Muscle layer of duodenum (tissue), 2 donors: ENCODE measurements around the gene PNCK.
A peak's percentile ranks its signal among the peaks of the same experiment; 100 is the strongest.
"Not testable (repeated sequence)": the region's sequence is repeated elsewhere in the genome, so short reads cannot be mapped to it uniquely, and the experiment has no call there.

Experiments
- H3K27ac ChIP-seq: one replicate; pipeline ENCODE4 v1.7.0; 2013; ENCODE audit warnings: mild to moderate bottlenecking, low read length
- H3K27me3 ChIP-seq: one replicate; pipeline ENCODE4 v1.7.0; 2013; ENCODE audit warnings: low read depth, mild to moderate bottlenecking, control low read depth, low read length
- H3K36me3 ChIP-seq, 2 donors: one replicate each; pipeline ENCODE4 v1.7.0; 2013; ENCODE audit warnings: low read length in 2 of 2, control low read depth in 1 of 2, mild to moderate bottlenecking in 1 of 2; ENCODE audit not compliant: insufficient read depth in 2 of 2, control insufficient read depth in 1 of 2
- H3K4me1 ChIP-seq, 2 donors: one replicate each; pipeline ENCODE4 v1.7.0; 2013; ENCODE audit warnings: low read length in 2 of 2, mild to moderate bottlenecking in 2 of 2, control low read depth in 1 of 2, moderate library complexity in 1 of 2; ENCODE audit not compliant: insufficient read depth in 2 of 2, control insufficient read depth in 1 of 2
- H3K4me3 ChIP-seq, 2 donors: one replicate each; pipeline ENCODE4 v1.7.0; 2013; ENCODE audit warnings: low read length in 2 of 2, low read depth in 1 of 2, mild to moderate bottlenecking in 1 of 2
- H3K9me3 ChIP-seq, 2 donors: one replicate each; pipeline ENCODE4 v1.7.0; 2013; ENCODE audit warnings: low read length in 2 of 2, control low read depth in 1 of 2, mild to moderate bottlenecking in 1 of 2; ENCODE audit not compliant: control insufficient read depth in 1 of 2
- donor health status: healthy.

Gene PNCK

DNA sequence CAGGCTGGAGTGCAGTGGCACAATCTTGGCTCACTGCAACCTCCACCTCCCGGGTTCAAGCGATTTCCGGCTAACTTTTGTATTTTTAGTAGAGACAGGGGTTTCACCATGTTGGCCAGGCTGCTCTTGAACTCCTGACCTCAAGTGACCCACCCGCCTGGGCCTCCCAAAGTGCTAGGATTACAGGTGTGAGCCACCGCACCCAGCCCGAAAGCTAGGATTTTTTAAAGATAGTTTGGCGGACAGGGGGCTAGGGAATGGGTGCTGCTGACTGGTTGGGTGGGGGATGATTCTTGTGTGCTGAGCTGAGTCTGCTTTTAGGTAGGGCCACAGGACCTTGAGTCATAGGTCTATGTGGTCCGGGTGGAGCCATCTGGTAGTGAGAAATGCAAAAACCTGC lies 9.9 kb upstream of the PNCK start:
- H3K4me1 ChIP-seq, H3K27ac ChIP-seq, H3K4me3 ChIP-seq, H3K27me3 ChIP-seq, H3K36me3 ChIP-seq, H3K9me3 ChIP-seq: not testable (repeated sequence)

DNA sequence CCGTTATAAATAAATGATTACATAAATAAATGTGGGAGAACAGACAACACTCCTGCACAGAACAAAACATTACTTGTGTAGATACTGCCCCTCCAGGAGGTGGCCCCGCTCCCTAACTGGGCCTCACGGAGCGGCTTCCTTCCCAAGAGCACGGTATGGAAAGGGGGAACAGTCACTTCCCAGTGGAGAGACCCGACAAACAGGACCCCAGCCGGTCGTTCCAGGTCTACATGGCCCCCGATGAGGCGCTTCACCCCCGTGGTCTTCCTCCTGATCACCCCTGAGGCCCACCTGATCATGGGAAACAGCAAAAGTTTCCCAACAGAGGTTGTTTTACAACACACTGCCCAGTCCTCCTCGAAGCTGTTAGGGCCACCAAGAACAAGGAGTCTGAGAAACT lies 7.6 kb upstream of the PNCK start:
- Histone ChIP-seq H3K4me3 (no peak overlapping the region), H3K36me3 (no peaks in the 10 kb centered on the region), H3K27me3 (no peaks in the 10 kb centered on the region), H3K4me1 (no peaks in the 10 kb centered on the region), H3K27ac (no peak overlapping the region), H3K9me3 (no peaks in the 10 kb centered on the region)

DNA sequence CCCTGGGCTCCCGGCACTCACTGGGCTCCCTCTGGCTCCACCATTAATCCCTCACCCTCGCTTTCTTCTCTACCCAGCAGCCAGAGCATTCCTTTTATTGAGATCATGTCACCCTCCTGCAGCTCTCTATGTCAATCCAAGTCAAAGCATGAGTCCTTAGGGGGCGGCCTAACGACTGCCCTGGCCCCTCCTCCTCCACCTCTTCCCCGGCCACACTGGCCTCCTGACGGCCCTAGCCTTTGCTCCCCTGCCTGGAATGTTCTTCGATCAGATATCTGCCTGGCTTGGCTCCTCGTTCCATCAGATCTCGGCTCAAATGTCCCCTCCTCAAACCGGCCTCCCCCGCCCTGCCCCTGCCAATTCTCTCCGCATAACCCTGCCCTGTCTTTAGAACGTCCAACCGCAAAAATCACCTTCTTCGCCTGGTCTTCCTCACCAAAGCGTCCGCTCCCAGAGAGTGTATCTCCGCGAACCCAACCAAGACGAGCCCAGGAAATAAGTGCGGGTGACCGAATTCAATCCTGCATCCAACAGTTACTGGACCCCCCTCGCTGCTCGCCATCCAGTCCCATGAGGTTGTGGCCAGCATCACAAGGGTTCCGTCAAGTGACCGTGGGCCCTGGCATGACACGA lies 722 bp upstream of the PNCK start:
- Histone ChIP-seq H3K36me3 (no peaks in the 10 kb centered on the region), H3K4me3 (no peak overlapping the region), H3K9me3 (no peaks in the 10 kb centered on the region), H3K27me3 (no peaks in the 10 kb centered on the region), H3K27ac (no peak overlapping the region), H3K4me1 (no peaks in the 10 kb centered on the region)

DNA sequence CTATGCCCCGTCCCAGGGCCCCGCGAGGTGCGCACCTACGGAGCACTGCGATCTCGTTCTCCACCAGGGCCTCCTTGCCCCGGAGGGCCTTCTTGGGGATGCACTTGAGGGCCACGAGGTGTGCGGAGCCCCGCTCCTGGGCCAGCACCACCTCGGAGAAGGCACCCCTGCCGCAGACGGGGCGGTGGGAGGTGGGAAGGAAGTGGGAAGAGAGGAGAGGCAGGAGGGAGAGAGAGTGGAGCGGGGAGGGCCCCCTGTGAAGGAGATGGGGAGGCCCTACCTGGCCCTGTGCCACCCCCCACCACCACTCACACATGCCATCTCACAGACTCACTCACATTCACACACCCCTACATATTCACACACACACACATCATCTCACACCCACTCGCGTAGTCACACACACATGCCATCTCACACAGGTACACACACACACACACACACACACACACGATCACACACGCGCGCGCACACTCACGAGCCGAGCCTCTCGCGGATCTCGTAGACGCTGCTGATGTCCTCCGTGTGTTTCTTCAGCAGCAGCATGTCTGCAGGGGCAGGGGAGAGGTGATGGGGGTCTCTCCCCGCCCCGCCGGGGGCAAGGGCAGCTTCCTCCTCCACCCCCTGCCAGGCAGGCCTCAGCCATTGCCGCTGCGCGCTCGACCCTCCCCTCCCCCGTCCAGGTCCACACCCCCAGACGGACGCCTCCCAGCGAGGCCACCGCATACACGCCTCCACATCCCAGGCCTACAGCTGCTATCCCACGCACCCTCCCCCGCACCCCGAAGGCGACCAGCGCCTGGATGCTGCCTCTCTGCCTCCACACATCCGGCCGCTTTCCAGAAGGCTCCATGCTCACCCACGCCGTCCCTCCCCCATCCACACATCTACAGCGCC lies 834 bp downstream of the PNCK start:
- H3K27ac ChIP-seq, result no peak overlapping the region
- H3K4me1 ChIP-seq, result peaks cover 0 to 5% of the 10 kb centered on the region in 2 donors
- no peaks in the 10 kb centered on the region for H3K27me3 ChIP-seq
- H3K36me3 ChIP-seq, result no peaks in the 10 kb centered on the region
- no peaks in the 10 kb centered on the region for H3K9me3 ChIP-seq
- peak overlapping the region in 1 of 2 donors; percentile 38 for H3K4me3 ChIP-seq

DNA sequence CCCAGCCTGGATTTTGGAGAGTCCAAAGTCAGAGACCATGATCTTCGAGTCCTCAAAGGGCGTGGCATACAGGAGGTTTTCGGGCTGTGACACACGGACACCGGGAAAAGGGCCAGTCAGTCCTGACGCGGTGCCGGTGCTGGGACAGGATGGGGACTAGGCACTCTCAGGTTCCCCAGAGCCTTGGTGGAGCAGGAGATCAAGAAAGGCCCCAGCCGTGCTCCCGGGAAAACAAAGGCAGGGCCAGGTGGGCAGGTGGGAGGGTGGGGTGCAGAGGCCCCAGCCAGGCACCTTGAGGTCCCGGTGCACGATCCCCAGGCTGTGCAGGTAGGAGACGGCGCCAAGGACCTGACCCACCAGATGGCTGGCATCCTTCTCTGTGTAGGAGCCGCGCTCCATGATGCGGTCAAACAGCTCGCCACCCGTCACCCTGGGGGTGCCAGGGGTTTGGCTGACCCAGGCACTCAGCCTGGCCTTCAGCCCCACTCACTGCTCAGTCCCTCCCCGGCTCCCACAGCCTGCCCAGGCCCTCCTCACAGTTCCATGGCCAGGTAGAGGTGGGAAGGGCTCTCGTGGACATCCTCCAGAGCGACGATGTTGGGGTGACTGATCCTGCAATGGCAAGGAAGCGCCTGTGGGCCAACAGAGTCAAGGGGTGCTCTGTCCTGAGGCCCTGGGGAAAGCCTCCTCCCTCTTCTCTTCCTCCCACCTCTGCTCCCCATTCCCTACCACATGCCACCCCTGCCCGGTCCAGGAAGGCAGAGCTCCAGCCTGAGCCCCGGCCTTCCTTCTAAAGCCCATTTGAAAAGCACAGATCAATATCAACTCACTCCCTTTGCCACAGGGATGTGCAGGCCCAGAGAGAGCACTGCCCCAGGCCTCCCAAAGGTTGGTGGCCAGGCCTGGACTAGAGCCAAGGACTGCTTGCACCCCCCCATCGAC lies 1.8 kb downstream of the PNCK start:
- Histone ChIP-seq H3K27ac (no peak overlapping the region), H3K4me3 (no peak overlapping the region), H3K27me3 (no peaks in the 10 kb centered on the region), H3K36me3 (no peaks in the 10 kb centered on the region), H3K9me3 (no peaks in the 10 kb centered on the region), H3K4me1 (peaks cover 0 to 5% of the 10 kb centered on the region in 2 donors)

DNA sequence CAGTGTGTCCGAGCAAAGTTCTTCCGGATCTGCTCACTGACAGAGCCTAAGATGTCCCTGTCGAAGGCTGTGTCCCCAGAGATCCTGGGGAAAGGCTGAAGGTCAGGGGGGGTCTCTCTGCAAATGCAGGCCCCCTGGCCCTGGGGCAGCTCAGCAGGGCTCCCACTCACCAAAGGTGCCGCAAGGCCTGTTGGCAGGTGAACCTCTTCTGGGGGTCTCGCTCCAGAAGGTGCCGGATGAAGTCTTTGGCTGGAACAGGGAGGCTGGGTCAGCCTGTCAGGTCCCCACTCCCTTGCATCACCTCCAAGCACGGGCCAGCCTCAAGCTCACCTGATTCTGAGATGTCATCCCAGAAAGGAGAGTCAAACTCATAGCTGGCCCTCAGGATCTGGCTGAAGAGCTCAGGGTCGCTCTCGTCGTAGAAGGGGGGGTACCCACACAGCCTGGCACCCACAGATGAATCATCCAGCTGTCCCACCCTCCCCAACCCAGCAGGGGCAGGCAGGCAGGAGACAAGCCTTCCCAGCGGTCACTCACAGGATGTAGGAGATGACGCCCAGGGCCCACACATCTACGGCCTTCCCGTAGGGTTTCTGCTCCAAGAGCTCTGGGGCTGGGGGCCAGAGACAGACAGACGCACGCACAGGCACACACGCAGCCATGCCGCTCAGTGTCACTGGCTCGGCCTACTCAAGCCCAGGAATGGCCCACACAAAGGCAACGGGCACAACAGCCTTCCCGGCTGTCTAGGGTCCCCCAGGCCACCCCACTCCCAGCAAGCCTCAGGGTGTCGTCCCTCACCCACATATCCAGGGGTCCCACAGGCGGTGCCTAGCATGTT lies 2.6 kb downstream of the PNCK start:
- Histone ChIP-seq H3K4me1 (peaks cover 0 to 5% of the 10 kb centered on the region in 2 donors), H3K27ac (no peak overlapping the region), H3K36me3 (no peaks in the 10 kb centered on the region), H3K4me3 (no peak overlapping the region), H3K9me3 (no peaks in the 10 kb centered on the region), H3K27me3 (no peaks in the 10 kb centered on the region)

DNA sequence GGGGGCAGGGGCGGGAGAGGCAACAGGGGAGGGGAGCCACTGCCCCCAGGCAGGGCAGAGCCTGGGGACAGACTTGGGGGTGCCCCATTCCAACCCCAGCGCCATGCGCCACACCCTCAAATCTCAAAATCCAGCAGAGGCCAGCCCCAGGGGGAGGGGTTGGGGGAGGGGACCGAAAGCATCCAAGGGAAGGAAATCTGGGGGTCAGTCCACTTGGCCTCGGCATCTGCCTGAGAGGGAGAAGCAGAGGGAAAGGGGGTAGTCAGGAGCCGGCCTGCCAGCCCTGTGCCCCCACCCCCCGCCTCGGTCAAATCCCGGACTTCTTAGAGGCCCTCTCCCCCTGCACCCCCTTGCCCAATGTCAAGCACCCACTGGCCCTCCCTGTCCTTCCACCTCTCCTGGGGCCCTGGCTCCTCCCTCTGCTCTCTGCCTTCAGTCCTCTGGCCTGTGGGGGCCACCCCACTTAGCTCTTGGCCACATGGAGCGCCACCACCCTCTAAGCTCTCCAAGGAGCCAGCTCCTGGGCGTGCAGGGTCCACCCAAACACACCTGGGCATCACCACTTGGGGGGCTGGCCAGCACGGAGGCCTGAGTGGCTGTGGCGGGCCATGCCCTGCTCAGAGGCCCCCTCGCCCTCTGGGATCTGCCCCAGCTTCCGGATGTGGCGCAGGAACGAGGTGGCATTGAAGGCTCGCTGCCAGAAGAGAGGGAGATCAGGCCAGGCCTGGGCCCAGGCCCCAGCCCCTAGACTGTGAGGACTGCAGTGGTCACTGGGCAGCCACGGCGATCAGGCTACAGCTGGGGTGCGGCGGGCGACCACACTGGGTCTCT lies 3.5 kb downstream of the PNCK start:
- H3K27me3 ChIP-seq, result no peaks in the 10 kb centered on the region
- no peaks in the 10 kb centered on the region for H3K9me3 ChIP-seq
- no peaks in the 10 kb centered on the region for H3K36me3 ChIP-seq
- H3K4me1 ChIP-seq, result peaks cover 0 to 5% of the 10 kb centered on the region in 2 donors
- no peak overlapping the region for H3K27ac ChIP-seq
- no peak overlapping the region for H3K4me3 ChIP-seq

DNA sequence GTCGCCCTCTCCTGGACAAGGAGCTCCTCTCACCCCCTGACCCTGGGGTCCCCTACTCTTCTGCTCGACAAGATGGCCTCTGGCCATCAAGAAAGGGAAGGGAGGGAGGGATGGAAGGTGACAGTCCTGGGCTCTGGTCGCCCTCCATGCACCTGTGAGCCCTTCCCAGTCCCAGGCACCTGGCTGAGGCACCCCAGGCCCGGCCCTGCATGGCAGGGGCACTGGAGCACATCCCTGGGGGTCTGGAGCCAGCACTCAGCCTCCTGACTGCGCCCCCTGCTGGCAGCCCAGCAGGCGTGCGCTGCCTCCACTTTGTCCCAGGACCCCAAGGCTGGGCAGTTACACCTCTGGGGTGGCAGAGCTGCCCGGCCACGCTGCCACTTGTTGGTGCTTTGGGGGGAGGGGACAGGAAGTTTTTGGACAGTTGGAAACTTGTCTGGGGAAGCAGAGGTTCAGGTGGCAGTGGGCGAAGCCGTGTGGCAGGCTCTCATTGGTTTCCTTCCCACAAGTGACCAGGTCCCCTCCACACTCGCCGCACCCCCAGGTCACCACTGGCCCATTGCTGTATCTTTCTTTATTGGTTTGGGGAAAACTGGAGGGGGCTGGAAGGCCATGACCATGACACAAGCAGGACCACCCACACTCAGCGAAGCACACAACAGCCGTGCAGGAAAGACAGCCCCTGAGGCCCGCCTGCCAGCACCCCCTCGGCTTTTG lies 4.3 kb downstream of the PNCK start:
- Histone ChIP-seq H3K36me3 (no peaks in the 10 kb centered on the region), H3K9me3 (no peaks in the 10 kb centered on the region), H3K4me1 (peaks cover 0 to 5% of the 10 kb centered on the region in 2 donors), H3K27me3 (no peaks in the 10 kb centered on the region), H3K27ac (no peak overlapping the region), H3K4me3 (no peak overlapping the region)

DNA sequence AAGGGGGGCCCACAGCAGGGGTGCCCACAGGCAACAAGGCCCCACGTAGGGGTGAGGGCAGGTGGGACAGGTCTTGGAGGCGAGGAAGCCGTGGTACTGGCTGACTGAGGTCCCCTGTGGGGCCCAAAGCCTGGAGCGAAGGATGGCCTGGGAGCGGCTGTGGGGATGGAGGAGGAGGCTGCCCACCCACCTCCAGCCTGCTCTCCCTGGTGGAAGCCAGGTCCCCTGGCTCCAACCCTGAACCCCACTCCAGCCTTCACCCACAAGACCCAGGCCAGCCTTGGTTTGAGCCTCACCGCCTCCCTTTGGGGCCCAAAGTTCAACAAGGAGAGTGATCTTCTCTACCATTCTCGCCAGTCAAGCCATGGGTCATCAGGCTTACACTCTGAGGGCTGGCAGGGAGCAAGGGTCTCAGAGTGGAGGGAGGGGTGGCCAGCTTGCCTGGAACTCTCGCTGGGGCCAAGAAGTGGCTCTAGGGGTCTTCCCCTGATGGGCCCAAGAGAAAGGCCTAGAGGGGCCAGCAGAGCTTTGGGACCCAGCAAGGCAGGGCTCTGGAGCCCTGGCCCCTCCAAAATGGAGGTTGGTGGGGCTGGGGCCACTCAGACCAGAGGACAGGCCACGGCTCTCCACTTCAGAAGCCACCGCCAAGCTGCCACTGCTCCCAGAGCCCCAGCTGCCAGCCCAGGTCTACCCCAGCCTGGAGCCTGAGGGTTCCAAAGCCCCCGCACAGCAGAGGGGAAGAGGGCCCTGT lies 5.0 kb downstream of the PNCK start:
- H3K4me1 ChIP-seq, result peaks cover 0 to 5% of the 10 kb centered on the region in 2 donors
- H3K9me3 ChIP-seq, result no peaks in the 10 kb centered on the region
- no peaks in the 10 kb centered on the region for H3K36me3 ChIP-seq
- no peak overlapping the region for H3K27ac ChIP-seq
- no peak overlapping the region for H3K4me3 ChIP-seq
- no peaks in the 10 kb centered on the region for H3K27me3 ChIP-seq
